Retina (tissue), 1 donor: ENCODE results near the gene DNAI7.

Experiments
- DNase-seq: peaks from one replicate; pipeline ENCODE4 v3.0.0-alpha.2; 2016

The DNAI7 gene

GRCh38 chr12:25089738-25090137, 105.2 kb downstream of the DNAI7 start:
- DNase-seq, result no peak

GRCh38 chr12:25087596-25087995, 107.4 kb downstream of the DNAI7 start:
- no peak for DNase-seq

GRCh38 chr12:25084816-25085215, 110.1 kb downstream of the DNAI7 start:
- DNase-seq, result no peak

GRCh38 chr12:25083211-25083610, 111.7 kb downstream of the DNAI7 start:
- no peak for DNase-seq

- DNase-seq, result no peak
These were observed 112.3 kb downstream of the DNAI7 start for GRCh38 chr12:25082628-25083027.

GRCh38 chr12:25079393-25079792, 115.6 kb downstream of the DNAI7 start:
- no peak for DNase-seq

GRCh38 chr12:25074954-25075353, 120.0 kb downstream of the DNAI7 start:
- DNase-seq, result no peak

GRCh38 chr12:25074113-25074512, 120.8 kb downstream of the DNAI7 start:
- DNase-seq, result no peak

GRCh38 chr12:25072906-25073650, 121.9 kb downstream of the DNAI7 start:
- DNase-seq, result no peak

- no peak for DNase-seq
These were observed 123.6 kb downstream of the DNAI7 start for GRCh38 chr12:25071366-25071765.

- DNase-seq, result no peak
These were observed 125.7 kb downstream of the DNAI7 start for GRCh38 chr12:25069224-25069623.

GRCh38 chr12:25065035-25065434, 129.9 kb downstream of the DNAI7 start:
- DNase-seq, result no peak

GRCh38 chr12:25063873-25064628, 130.9 kb downstream of the DNAI7 start:
- no peak for DNase-seq

- no peak for DNase-seq
These were observed 136.3 kb downstream of the DNAI7 start for GRCh38 chr12:25058658-25059058.
